Vagina (tissue), 2 donors: Measurements from ENCODE around the gene ARVCF.

Source experiments
- CTCF ChIP-seq, 3 experiments: fragments of 450-650 bp in 2 of 3; fragments of 200-600 bp in 1 of 3; sonication (generic) in 1 of 3; IDR thresholded peaks; one replicate each; pipeline ENCODE4 v1.5.1; 2017 to 2019; ENCODE audit warnings: antibody characterized with exemption in 3 of 3, mild to moderate bottlenecking in 2 of 3, moderate library complexity in 2 of 3
- POLR2AphosphoS5 ChIP-seq, 2 donors: sonication (generic); formaldehyde crosslinking; IDR thresholded peaks; one replicate each; pipeline ENCODE4 v1.9.0; 2017; ENCODE audit warnings: antibody characterized with exemption in 2 of 2, mild to moderate bottlenecking in 2 of 2, low read depth in 1 of 2; ENCODE audit not compliant: insufficient read depth in 1 of 2

- TF ChIP-seq POLR2AphosphoS5 (IDR thresholded peaks at IDR 0.05; ENCODE audit: insufficient read depth in 1 of 2, low read depth in 1 of 2) (no peak), CTCF (IDR thresholded peaks at IDR 0.05) (no peak)
Observed at GRCh38 chr22:19930551-19931486, 85.8 kb downstream of the ARVCF start.
